ENCODE results near the gene CBY3.
"Not testable (repeated sequence)": the region's sequence is repeated elsewhere in the genome, so short reads cannot be mapped to it uniquely, and the experiment has no call there.

CBY3 gene

GRCh38 chr5:179668391-179668790 lies 12.4 kb downstream of the CBY3 start:
- peak; percentile 65 for DNase-seq (ENCODE audit: low read depth)

GRCh38 chr5:179661647-179662046 lies 19.2 kb downstream of the CBY3 start:
- DNase-seq (ENCODE audit: low read depth): not testable (repeated sequence)

- peak; percentile 36 for DNase-seq (ENCODE audit: low read depth)
Measured at GRCh38 chr5:179658179-179658856, 22.5 kb downstream of the CBY3 start.

- not testable (repeated sequence) for DNase-seq (ENCODE audit: low read depth)
Measured at GRCh38 chr5:179657302-179658178, 23.3 kb downstream of the CBY3 start.

- not testable (repeated sequence) for DNase-seq (ENCODE audit: low read depth)
Measured at GRCh38 chr5:179653135-179653534, 27.7 kb downstream of the CBY3 start.

GRCh38 chr5:179650245-179650644 lies 30.6 kb downstream of the CBY3 start:
- not testable (repeated sequence) for DNase-seq (ENCODE audit: low read depth)

- DNase-seq (ENCODE audit: low read depth): not testable (repeated sequence)
Measured at GRCh38 chr5:179649166-179649703, 31.6 kb downstream of the CBY3 start.

- DNase-seq (ENCODE audit: low read depth): no peak
Measured at GRCh38 chr5:179648410-179648809, 32.4 kb downstream of the CBY3 start.

- DNase-seq (ENCODE audit: low read depth): not testable (repeated sequence)
Measured at GRCh38 chr5:179644766-179645165, 36.1 kb downstream of the CBY3 start.

GRCh38 chr5:179643141-179643920 lies 37.5 kb downstream of the CBY3 start:
- not testable (repeated sequence) for DNase-seq (ENCODE audit: low read depth)

- not testable (repeated sequence) for DNase-seq (ENCODE audit: low read depth)
Measured at GRCh38 chr5:179642626-179643025, 38.2 kb downstream of the CBY3 start.

- not testable (repeated sequence) for DNase-seq (ENCODE audit: low read depth)
Measured at GRCh38 chr5:179641745-179642144, 39.1 kb downstream of the CBY3 start.

GRCh38 chr5:179639296-179639695 lies 41.5 kb downstream of the CBY3 start:
- not testable (repeated sequence) for DNase-seq (ENCODE audit: low read depth)

GRCh38 chr5:179634370-179635172 lies 46.3 kb downstream of the CBY3 start:
- DNase-seq (ENCODE audit: low read depth): not testable (repeated sequence)

- not testable (repeated sequence) for DNase-seq (ENCODE audit: low read depth)
Measured at GRCh38 chr5:179633501-179634369, 47.1 kb downstream of the CBY3 start.
